HepG2 (cell line): ENCODE data around the gene PHACTR1. TPM values are rescaled to one million over a fixed set of nuclear protein-coding genes. Genes with fewer than 3 reads are reported as not detected.

ENCODE experiments used
- ATAC-seq: fragments of 200-7000 bp; cut with Tn5 transposase; 3 replicates; pipeline ENCODE4 v1.9.1; 2020; ENCODE audit warnings: mild to moderate bottlenecking, moderate library complexity
- BruUV-seq: library from RNA; stranded (reverse); fragments of 400-500 nt; replicated peaks from 2 replicates; lab custom pipeline; 2021; lab: Mats Ljungman, UMichigan
- CTCF ChIA-PET: fragments of 300-600 bp; formaldehyde crosslinking; extraction: SDS; loops from one replicate; lab custom pipeline; 2021; ENCODE audit warnings: low total read pairs, inconsistent platforms, low intra/inter-chr PET ratio; lab: Yijun Ruan, JAX
- POLR2A ChIA-PET: fragments of 350-600 bp; sonication (Branson Sonifier 250); formaldehyde crosslinking; loops from one replicate; lab custom pipeline; 2020; ENCODE audit warnings: antibody characterized with exemption, inconsistent platforms; lab: Yijun Ruan, JAX
- DNase-seq: peaks from one replicate; pipeline ENCODE4 v3.0.0-alpha.2; 2015; ENCODE audit warnings: low spot score
- FAIRE-seq: peaks from 3 replicates; lab custom pipeline; 2011; peaks lifted over from hg19 to GRCh38; lab: Jason Lieb, UNC
- H2AFZ ChIP-seq: one replicate; pipeline ENCODE4 v1.6.1; 2011; ENCODE audit warnings: low read length, inconsistent platforms
- H3K27ac ChIP-seq: fragments of 300-600 bp; 3 replicates; pipeline ENCODE4 v1.8.0; 2011; ENCODE audit warnings: mixed run types, mild to moderate bottlenecking, mixed read lengths, low read length, inconsistent platforms; ENCODE audit not compliant: insufficient read depth; ENCODE audit errors: extremely low read length
- H3K27me3 ChIP-seq, 2 experiments: fragments of 200-600 bp in 1 of 2; 2 replicates in 1 of 2; 3 replicates in 1 of 2; pipeline versions ENCODE4 v1.6.0 to v1.8.0; 2011; ENCODE audit warnings: low read length in 2 of 2, mild to moderate bottlenecking in 2 of 2, moderate library complexity in 2 of 2, inconsistent platforms in 1 of 2; ENCODE audit not compliant: insufficient read depth in 2 of 2, control insufficient read depth in 1 of 2
- H3K36me3 ChIP-seq, 2 experiments: fragments of 200-600 bp in 1 of 2; replicated peaks in 1 of 2; 2 replicates in 1 of 2; 3 replicates in 1 of 2; pipeline versions ENCODE4 v1.5.1 to v1.8.0; 2011; ENCODE audit warnings: low read length in 2 of 2, inconsistent platforms in 1 of 2; ENCODE audit not compliant: insufficient read depth in 2 of 2, control insufficient read depth in 1 of 2
- H3K4me1 ChIP-seq: 2 replicates; pipeline ENCODE4 v1.5.1; 2012; ENCODE audit warnings: low read length, inconsistent platforms; ENCODE audit not compliant: insufficient read depth
- H3K4me2 ChIP-seq: 2 replicates; pipeline ENCODE4 v1.6.0; 2011; ENCODE audit warnings: low read depth, low read length, inconsistent platforms
- H3K4me3 ChIP-seq, 3 experiments: fragments of 200-600 bp in 1 of 3; sonication (generic), shearing (Covaris generic) in 1 of 3; replicated peaks in 1 of 3; 2 replicates each; pipeline ENCODE4 v1.5.1; 2011 to 2016; ENCODE audit warnings: low read length in 3 of 3, inconsistent platforms in 2 of 3, low read depth in 2 of 3, mild to moderate bottlenecking in 2 of 3, control low read depth in 1 of 3, mixed read lengths in 1 of 3; ENCODE audit not compliant: insufficient read depth in 1 of 3
- H3K79me2 ChIP-seq: one replicate; pipeline ENCODE4 v1.6.1; 2011; ENCODE audit warnings: low read length, inconsistent platforms; ENCODE audit not compliant: insufficient read depth
- H3K9ac ChIP-seq: 2 replicates; pipeline ENCODE4 v1.6.0; 2011; ENCODE audit warnings: mild to moderate bottlenecking, low read depth, low read length, inconsistent platforms; ENCODE audit not compliant: insufficient read depth
- H3K9me3 ChIP-seq: 2 replicates; pipeline ENCODE4 v1.5.1; 2012; ENCODE audit warnings: mild to moderate bottlenecking, low read length
- H4K20me1 ChIP-seq: 2 replicates; pipeline ENCODE4 v1.6.0; 2011; ENCODE audit warnings: inconsistent platforms, mild to moderate bottlenecking, low read length, moderate library complexity; ENCODE audit not compliant: insufficient read depth
- ARNT ChIP-seq: fragments of 450-650 bp; IDR thresholded peaks from 2 replicates; pipeline ENCODE4 v1.6.1; 2017
- ATF7-NPFF ChIP-seq: sonication (generic); formaldehyde crosslinking; IDR thresholded peaks from 2 replicates; pipeline ENCODE4 v1.8.1; 2023; ENCODE audit warnings: mild to moderate bottlenecking, low read depth, missing genetic modification reagents, moderate library complexity
- FOSL2 ChIP-seq: sonication (generic); formaldehyde crosslinking; IDR thresholded peaks from 2 replicates; pipeline ENCODE4 v1.4.0; 2020; ENCODE audit warnings: missing genetic modification reagents
- HNF4A ChIP-seq: sonication (generic); formaldehyde crosslinking; IDR thresholded peaks from 2 replicates; pipeline ENCODE4 v1.4.0; 2020; ENCODE audit warnings: missing genetic modification reagents
- KDM6A ChIP-seq: IDR thresholded peaks from 2 replicates; pipeline ENCODE4 v1.6.1; 2016; ENCODE audit warnings: low read depth
- KMT2A ChIP-seq: sonication (generic); formaldehyde crosslinking; IDR thresholded peaks from 2 replicates; pipeline ENCODE4 v1.4.0; 2020; ENCODE audit warnings: missing genetic modification reagents
- MAFK ChIP-seq, 2 experiments: IDR thresholded peaks in 1 of 2; conservative IDR thresholded peaks in 1 of 2; 2 replicates each; pipeline ENCODE4 v1.6.1; 2011; ENCODE audit warnings: improper control_type of control experiment in 2 of 2, low read length in 2 of 2
- PAWR ChIP-seq: sonication (generic); formaldehyde crosslinking; IDR thresholded peaks from 2 replicates; pipeline ENCODE4 v1.4.0; 2020; ENCODE audit warnings: missing genetic modification reagents, mild to moderate bottlenecking, borderline replicate concordance
- PRPF4 ChIP-seq: fragments of 200-400 bp; formaldehyde crosslinking; IDR thresholded peaks from 2 replicates; pipeline ENCODE4 v1.6.1; 2016; ENCODE audit warnings: low read length, low read depth; ENCODE audit not compliant: poor library complexity, severe bottlenecking
- TEAD2 ChIP-seq: sonication (generic); formaldehyde crosslinking; IDR thresholded peaks from 2 replicates; pipeline ENCODE4 v1.9.0; 2021; ENCODE audit warnings: missing genetic modification reagents
- ZKSCAN1 ChIP-seq: fragments of 150-350 bp; IDR thresholded peaks from 2 replicates; pipeline ENCODE4 v1.6.1; 2014; ENCODE audit warnings: low read length
- ZNF264 ChIP-seq: sonication (generic); formaldehyde crosslinking; IDR thresholded peaks from 2 replicates; pipeline ENCODE4 v1.4.0; 2020; ENCODE audit warnings: missing genetic modification reagents
- ZNF333 ChIP-seq: sonication (generic); formaldehyde crosslinking; IDR thresholded peaks from 2 replicates; pipeline ENCODE4 v1.4.0; 2020; ENCODE audit warnings: mild to moderate bottlenecking, missing genetic modification reagents, borderline replicate concordance
- ZNF350 ChIP-seq: sonication (generic); formaldehyde crosslinking; IDR thresholded peaks from 2 replicates; pipeline ENCODE4 v1.4.0; 2020; ENCODE audit warnings: mild to moderate bottlenecking, low read depth, missing genetic modification reagents, borderline replicate concordance
- ZNF781 ChIP-seq: sonication (generic); formaldehyde crosslinking; IDR thresholded peaks from 2 replicates; pipeline ENCODE4 v1.5.1; 2020; ENCODE audit warnings: borderline replicate concordance, mild to moderate bottlenecking, missing genetic modification reagents; ENCODE audit errors: not compliant biosample characterization
- WGBS: methylation state at CpG from one replicate; pipeline ENCODE4 v1.1.6; 2017; ENCODE audit warnings: low lambda C conversion rate; 5-methylcytosine and 5-hydroxymethylcytosine counted together
- in situ Hi-C: cut with HindIII; loops from 2 replicates; pipeline ENCODE4 v1.10.0; 2017; ENCODE audit warnings: low pct_unique_long_range_greater_than_20kb; ENCODE audit not compliant: extremely low pct_ligation_motif_present
- intact Hi-C: fragments of 100-400 bp; cut with micrococcal nuclease; formaldehyde crosslinking; loops from one replicate; pipeline ENCODE4 v1.10.0; 2022; ENCODE audit not compliant: unreplicated experiment
- polyA plus RNA-seq, 8 experiments: library from polyadenylated mRNA; depleted of rRNA in 3 of 8; stranded (reverse) in 7 of 8; unstranded in 1 of 8; fragments of >200 nt; fragmentation: Illumina TruSeq in 4 of 8; extraction: Trizol in 4 of 8; gene quantifications; 2 replicates each; pipeline versions ENCODE4 v1.2.1 to v1.2.3, GENCODE V29; 2011 to 2016; ENCODE audit warnings: low read depth in 4 of 8, missing spikeins in 1 of 8, mixed read lengths in 1 of 8; ENCODE audit not compliant: insufficient read depth in 1 of 8
- total RNA-seq, 5 experiments: library from RNA; depleted of rRNA; stranded (reverse); fragments of >200 nt; fragmentation: Illumina TruSeq; extraction: Trizol; gene quantifications; 2 replicates each; pipeline ENCODE4 v1.2.3, GENCODE V29; 2016; ENCODE audit warnings: low read depth in 1 of 5
- TF ChIP-seq, protein P1 (sequence below): sonication (generic); formaldehyde crosslinking; IDR thresholded peaks from 2 replicates; pipeline ENCODE4 v1.8.0; 2022; ENCODE audit warnings: mild to moderate bottlenecking, missing genetic modification reagents; ENCODE audit not compliant: insufficient replicate concordance
- TF ChIP-seq, protein P2 (sequence below): sonication (generic); formaldehyde crosslinking; IDR thresholded peaks from 2 replicates; pipeline ENCODE4 v1.5.1; 2020; ENCODE audit warnings: missing genetic modification reagents, mild to moderate bottlenecking, borderline replicate concordance

The PHACTR1 gene
- total and polyA plus RNA-seq, 2 of the 13 experiments (the other 11 are each of a cell fraction or from before 2014, with no cell fraction given), result 0.09 TPM; not detected in 1

DNA sequence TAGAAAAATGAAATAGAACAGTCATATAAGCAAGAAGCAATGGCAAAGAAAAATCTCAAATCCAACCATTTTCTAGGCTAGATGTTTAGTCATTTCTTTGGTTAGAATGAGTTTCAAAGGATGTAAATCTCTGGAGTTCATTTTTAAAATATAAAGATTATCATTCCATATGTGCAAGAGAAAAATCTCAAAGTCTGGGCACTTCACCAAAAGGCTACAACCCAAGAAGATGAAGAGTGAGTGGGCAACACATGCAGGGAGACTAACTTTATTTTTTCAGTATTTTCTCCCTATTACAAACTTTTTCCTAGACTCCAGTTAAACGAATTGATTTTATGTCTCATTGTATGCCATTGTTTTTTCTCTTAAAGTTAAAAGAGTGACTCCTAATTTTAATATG is 83.6 kb downstream of the PHACTR1 start:
- no peak for TF ChIP-seq KDM6A (CRISPR knock-in tag)
- TF ChIP-seq, protein P1, sequence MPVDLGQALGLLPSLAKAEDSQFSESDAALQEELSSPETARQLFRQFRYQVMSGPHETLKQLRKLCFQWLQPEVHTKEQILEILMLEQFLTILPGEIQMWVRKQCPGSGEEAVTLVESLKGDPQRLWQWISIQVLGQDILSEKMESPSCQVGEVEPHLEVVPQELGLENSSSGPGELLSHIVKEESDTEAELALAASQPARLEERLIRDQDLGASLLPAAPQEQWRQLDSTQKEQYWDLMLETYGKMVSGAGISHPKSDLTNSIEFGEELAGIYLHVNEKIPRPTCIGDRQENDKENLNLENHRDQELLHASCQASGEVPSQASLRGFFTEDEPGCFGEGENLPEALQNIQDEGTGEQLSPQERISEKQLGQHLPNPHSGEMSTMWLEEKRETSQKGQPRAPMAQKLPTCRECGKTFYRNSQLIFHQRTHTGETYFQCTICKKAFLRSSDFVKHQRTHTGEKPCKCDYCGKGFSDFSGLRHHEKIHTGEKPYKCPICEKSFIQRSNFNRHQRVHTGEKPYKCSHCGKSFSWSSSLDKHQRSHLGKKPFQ, result no peak
- no peak for TF ChIP-seq ATF7-NPFF (CRISPR knock-in tag)
- no peak for TF ChIP-seq ZNF350 (CRISPR knock-in tag)
- no peak for TF ChIP-seq PRPF4
- TF ChIP-seq ZKSCAN1, result no peak
- no peak for TF ChIP-seq ZNF264 (CRISPR knock-in tag)
- TF ChIP-seq ARNT, result no peak
- TF ChIP-seq ZNF781 (CRISPR knock-in tag), result no peak
- TF ChIP-seq KMT2A, result no peak
- no peak for TF ChIP-seq ZNF333
- no peak for TF ChIP-seq TEAD2 (CRISPR knock-in tag)
- TF ChIP-seq PAWR, result no peak
- TF ChIP-seq, protein P2, sequence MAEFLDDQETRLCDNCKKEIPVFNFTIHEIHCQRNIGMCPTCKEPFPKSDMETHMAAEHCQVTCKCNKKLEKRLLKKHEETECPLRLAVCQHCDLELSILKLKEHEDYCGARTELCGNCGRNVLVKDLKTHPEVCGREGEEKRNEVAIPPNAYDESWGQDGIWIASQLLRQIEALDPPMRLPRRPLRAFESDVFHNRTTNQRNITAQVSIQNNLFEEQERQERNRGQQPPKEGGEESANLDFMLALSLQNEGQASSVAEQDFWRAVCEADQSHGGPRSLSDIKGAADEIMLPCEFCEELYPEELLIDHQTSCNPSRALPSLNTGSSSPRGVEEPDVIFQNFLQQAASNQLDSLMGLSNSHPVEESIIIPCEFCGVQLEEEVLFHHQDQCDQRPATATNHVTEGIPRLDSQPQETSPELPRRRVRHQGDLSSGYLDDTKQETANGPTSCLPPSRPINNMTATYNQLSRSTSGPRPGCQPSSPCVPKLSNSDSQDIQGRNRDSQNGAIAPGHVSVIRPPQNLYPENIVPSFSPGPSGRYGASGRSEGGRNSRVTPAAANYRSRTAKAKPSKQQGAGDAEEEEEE (CRISPR knock-in tag), result no peak
- TF ChIP-seq HNF4A (CRISPR knock-in tag), result no peak
- no peak for TF ChIP-seq MAFK (conservative IDR thresholded peaks at IDR 0.05 in 1 of 2, IDR thresholded peaks at IDR 0.05 in 1 of 2; ENCODE audit: low read length in 2 of 2)
- no peak for TF ChIP-seq FOSL2 (CRISPR knock-in tag)
- no peak overlapping the region for H2AFZ ChIP-seq
- H3K79me2 ChIP-seq, result no peaks in the 10 kb centered on the region
- no peaks in the 10 kb centered on the region for H3K27me3 ChIP-seq
- H3K9me3 ChIP-seq, result no peaks in the 10 kb centered on the region
- in situ Hi-C loops (no loop called here), intact Hi-C loops (no loop called here)
- no peak overlapping the region for H3K9ac ChIP-seq
- H3K27ac ChIP-seq, result no peak overlapping the region
- ATAC-seq (no peak), FAIRE-seq (no peak), DNase-seq (no peak)
- no peak overlapping the region for H3K4me2 ChIP-seq
- POLR2A ChIA-PET, result no interaction called here
- WGBS, result 0% methylated on average over 1 of the region's 1 CpG
- H4K20me1 ChIP-seq, result no peaks in the 10 kb centered on the region
- BruUV-seq, result no TSS peak
- no peaks in the 10 kb centered on the region for H3K36me3 ChIP-seq
- no peaks in the 10 kb centered on the region for H3K4me1 ChIP-seq
- CTCF ChIA-PET, result no interaction called here
- no peak overlapping the region for H3K4me3 ChIP-seq
